GM19351 (cell line): ENCODE measurements around the gene TMEM120B.
"Not testable (repeated sequence)": the region's sequence is repeated elsewhere in the genome, so short reads cannot be mapped to it uniquely, and the experiment has no call there.

Experiments used
- ATAC-seq: cut with Tn5 transposase; IDR thresholded peaks from one replicate; pipeline ENCODE4 v1.9.1; 2021; ENCODE audit warnings: mild to moderate bottlenecking, moderate library complexity; ENCODE audit not compliant: unreplicated experiment

The TMEM120B gene

GRCh38 chr12:121708313-121709063 lies 4.1 kb upstream of the TMEM120B start:
- no peak for ATAC-seq

- not testable (repeated sequence) for ATAC-seq
These were observed 3.5 kb upstream of the TMEM120B start for GRCh38 chr12:121709064-121709424.

- no peak for ATAC-seq
These were observed 3.0 kb upstream of the TMEM120B start for GRCh38 chr12:121709478-121709961.

GRCh38 chr12:121711361-121712189 lies 977 bp upstream of the TMEM120B start:
- no peak for ATAC-seq

- peak; percentile 27 for ATAC-seq
These were observed 427 bp upstream of the TMEM120B start for GRCh38 chr12:121712190-121712460.

GRCh38 chr12:121713257-121713777 lies 765 bp downstream of the TMEM120B start:
- ATAC-seq = no peak

GRCh38 chr12:121713793-121714192 lies 1.2 kb downstream of the TMEM120B start:
- ATAC-seq = no peak

- ATAC-seq = not testable (repeated sequence)
These were observed 2.5 kb downstream of the TMEM120B start for GRCh38 chr12:121715055-121715454.

GRCh38 chr12:121715862-121716435 lies 3.4 kb downstream of the TMEM120B start:
- no peak for ATAC-seq

GRCh38 chr12:121717041-121717699 lies 4.6 kb downstream of the TMEM120B start:
- ATAC-seq = no peak

- no peak for ATAC-seq
These were observed 6.2 kb downstream of the TMEM120B start for GRCh38 chr12:121718653-121719239.

- ATAC-seq = no peak
These were observed 7.4 kb downstream of the TMEM120B start for GRCh38 chr12:121719926-121720414.

GRCh38 chr12:121720762-121721161 lies 8.2 kb downstream of the TMEM120B start:
- ATAC-seq = no peak

- no peak for ATAC-seq
These were observed 10.0 kb downstream of the TMEM120B start for GRCh38 chr12:121722511-121722910.

GRCh38 chr12:121723200-121723599 lies 10.6 kb downstream of the TMEM120B start:
- ATAC-seq = no peak

GRCh38 chr12:121724925-121725324 lies 12.4 kb downstream of the TMEM120B start:
- ATAC-seq = no peak

- ATAC-seq = no peak
These were observed 12.9 kb downstream of the TMEM120B start for GRCh38 chr12:121725423-121725822.

- no peak for ATAC-seq
These were observed 16.5 kb downstream of the TMEM120B start for GRCh38 chr12:121729021-121729420.

GRCh38 chr12:121731473-121731872 lies 18.9 kb downstream of the TMEM120B start:
- no peak for ATAC-seq

GRCh38 chr12:121733849-121734248 lies 21.3 kb downstream of the TMEM120B start:
- ATAC-seq = no peak
